NCI-H82 treated with DMSO at 0.1 percent for 48 hours (cell line): ENCODE results near the gene FLRT2.

ENCODE experiments used
- DNase-seq: peaks from one replicate; lab custom pipeline; 2025; ENCODE audit not compliant: unreplicated experiment; lab: John Stamatoyannopoulos, UW

The FLRT2 gene

GRCh38 chr14:85644211-85644610 lies 114.3 kb downstream of the FLRT2 start:
- no peak for DNase-seq

DNA sequence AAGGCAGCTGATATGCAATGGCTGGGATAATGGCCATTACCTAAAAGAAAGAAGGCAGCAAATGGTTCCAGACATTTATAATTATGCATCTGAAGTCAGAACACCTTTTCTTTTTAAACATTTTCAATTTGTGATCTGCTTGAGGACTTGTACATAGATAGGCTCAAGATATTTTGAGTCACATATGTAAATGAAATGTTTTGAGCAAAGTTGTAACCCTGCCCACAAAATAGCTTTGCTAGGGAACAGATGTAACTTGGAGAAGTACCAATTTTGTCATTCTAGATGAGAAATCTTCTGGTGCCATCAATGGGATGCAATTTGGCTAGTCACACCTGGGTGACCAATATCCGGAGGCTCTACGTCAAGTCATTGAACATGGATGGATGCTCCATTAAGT lies 123.1 kb downstream of the FLRT2 start:
- DNase-seq, result no peak

GRCh38 chr14:85660243-85660922 lies 130.4 kb downstream of the FLRT2 start:
- no peak for DNase-seq

- DNase-seq, result no peak
Observed at GRCh38 chr14:85662096-85662495, 132.2 kb downstream of the FLRT2 start.

DNA sequence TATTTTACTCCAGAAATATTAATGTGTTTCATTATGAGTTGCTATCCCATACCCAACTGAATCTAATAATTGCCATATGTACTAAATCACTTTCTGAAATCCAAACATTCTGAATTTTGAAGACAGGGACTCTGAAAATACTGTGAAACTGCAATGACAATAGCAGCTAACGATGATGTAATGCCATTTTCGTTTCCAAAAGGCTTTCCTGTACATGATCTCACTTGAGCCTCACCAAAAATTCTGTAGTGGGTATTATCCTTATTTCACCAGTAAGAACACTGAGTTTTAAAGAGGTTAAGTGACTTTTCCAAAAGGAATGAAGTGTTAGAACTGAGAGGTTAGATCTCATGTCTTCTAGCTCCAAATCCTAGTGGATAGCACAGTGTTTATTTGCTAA lies 133.3 kb downstream of the FLRT2 start:
- no peak for DNase-seq

- DNase-seq, result no peak
Observed at GRCh38 chr14:85663667-85664066, 133.7 kb downstream of the FLRT2 start.

GRCh38 chr14:85675957-85676356 lies 146.0 kb downstream of the FLRT2 start:
- DNase-seq, result no peak

DNA sequence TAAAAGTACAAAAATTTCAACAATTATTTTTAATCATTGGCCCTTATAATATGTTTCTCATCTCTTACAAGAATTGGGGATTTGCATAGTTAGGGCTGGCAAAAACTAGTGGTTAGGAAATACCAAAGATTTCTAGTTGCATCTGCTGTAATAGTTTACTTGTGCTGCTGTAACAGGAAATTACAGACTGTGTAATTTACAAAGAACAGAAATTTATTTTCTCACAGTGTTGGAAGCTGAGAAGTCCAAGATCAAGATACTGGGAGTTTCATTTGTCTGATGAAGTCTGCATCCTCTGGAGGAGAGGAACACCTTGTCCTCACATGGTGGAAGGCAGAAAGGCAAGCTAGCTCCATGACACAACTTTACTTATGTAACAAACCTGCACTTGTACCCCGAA lies 157.0 kb downstream of the FLRT2 start:
- DNase-seq, result no peak

- no peak for DNase-seq
Observed at GRCh38 chr14:85687456-85687855, 157.5 kb downstream of the FLRT2 start.

DNA sequence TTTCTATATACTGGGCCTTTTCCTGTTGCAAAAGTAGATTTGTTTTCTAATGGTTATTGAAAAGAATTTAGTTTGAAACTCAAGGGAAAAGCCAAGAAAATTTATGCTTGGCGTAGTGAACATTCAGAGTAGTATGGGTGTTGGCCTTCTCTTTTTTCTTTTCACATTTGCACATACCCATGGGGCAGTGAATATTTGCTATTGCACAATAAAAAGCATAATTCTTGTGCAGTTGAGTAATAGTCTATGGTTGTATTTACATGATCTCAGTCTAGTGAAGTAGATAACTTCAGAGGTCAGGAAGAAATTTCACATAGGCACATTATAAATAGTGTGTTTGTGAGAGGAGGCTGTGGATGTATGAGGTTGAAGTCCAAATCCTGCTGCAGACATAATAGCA lies 158.1 kb downstream of the FLRT2 start:
- no peak for DNase-seq

DNA sequence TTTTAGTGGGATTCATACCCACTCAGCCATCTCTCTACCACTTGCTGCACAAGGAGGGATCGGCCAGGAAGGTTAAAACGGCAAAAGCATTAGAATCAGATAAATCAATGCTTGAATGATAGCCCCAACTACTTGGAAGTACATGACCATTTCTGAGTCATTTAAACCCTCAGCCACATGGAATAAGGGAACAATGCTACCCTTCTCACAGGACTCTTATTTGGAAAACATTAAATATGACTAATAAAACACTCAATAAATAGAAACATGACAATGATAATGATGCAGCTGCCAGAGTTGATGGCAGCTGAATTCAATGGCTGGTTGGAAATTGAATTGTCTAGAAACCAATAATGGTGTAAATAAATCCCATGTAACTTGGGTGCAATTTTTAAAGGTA lies 165.4 kb downstream of the FLRT2 start:
- DNase-seq, result no peak

DNA sequence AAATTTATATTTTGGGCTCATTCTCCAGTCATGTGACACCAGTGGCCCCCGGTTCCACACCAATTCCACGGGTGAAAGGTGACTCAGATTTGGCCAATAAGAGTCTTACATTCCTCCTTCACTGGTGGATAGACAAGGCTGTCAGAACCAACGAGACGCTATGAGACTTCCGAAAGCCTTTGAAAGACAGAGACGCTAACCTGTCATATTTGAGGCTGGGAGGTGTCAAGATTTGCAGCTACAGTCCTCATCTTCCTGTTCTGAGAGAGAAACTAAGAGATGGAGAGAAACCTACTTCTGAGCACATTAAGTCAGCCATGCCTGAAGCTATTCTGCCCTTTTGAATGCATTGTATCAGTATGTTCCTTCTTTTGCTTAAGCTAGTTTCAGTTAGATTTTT lies 171.2 kb downstream of the FLRT2 start:
- DNase-seq, result no peak

DNA sequence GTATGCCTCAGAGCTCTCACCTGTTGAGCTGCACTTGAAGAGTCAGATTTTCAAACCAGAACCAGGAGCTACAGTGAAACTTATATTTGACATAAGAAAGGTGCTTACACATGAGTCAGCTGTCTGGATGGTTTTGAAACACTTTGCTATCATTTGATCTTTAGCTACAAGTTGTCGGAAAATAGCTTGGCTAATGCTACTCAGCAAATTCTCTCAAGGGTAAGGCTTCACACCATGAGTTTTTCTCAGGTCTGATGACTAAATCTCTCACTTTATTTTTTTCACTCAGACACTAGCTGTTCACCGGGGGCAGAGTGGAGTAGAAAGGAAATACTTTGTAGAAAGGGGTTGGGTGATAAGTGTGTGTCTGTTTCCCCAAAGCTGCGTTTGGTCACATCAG lies 171.8 kb downstream of the FLRT2 start:
- DNase-seq, result no peak

DNA sequence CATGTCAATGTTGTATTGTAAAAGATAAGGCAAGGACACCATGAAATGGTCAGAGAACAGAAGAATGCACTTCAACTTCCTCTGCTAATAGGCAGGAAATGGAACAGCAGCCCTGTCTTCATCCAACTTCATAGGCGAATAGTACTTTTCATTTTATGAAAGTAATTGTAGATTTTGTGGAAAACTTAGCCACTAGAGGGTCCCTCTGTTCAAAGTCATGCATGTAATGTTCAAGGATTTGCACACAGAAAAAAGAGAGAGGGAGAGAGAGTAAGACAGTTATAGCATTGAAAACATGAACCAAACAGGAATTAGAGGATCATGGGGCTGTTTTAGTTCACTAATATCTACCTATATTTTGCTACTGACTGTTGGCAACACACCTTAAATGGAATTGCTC lies 172.2 kb downstream of the FLRT2 start:
- no peak for DNase-seq

DNA sequence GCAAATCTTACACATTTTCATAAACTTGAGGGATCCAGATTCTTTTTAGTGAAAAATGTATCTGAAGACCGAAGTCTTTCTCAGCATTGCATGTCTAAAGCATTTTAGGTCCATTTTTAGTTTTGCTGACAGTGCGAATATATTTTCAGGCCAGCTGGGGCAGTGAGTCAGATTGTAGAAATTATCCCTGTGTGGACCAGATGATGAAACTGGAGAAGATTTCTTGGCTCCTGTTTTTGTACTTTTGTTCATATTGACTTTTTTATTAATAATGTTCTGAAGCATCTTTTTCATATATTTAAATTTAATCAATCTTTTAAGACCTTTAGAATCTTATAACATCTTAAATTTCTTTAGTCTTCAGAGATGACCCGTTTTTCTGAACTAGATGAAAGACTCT lies 173.1 kb downstream of the FLRT2 start:
- no peak for DNase-seq
